Esophagus (tissue), 2 donors: ENCODE data around the gene ALG3. TPM values are rescaled to one million over a fixed set of nuclear protein-coding genes. Genes with fewer than 3 reads are reported as not detected.

Source experiments
- H3K27ac ChIP-seq, 2 donors: one replicate each; pipeline ENCODE4 v1.5.1; 2013; ENCODE audit warnings: low read depth in 2 of 2, mild to moderate bottlenecking in 2 of 2, inconsistent platforms in 1 of 2, low read length in 1 of 2, moderate library complexity in 1 of 2
- H3K27me3 ChIP-seq, 2 donors: one replicate each; pipeline ENCODE4 v1.6.1; 2013; ENCODE audit warnings: low read length in 2 of 2, control low read depth in 1 of 2, mild to moderate bottlenecking in 1 of 2; ENCODE audit not compliant: insufficient read depth in 2 of 2, control insufficient read depth in 1 of 2
- H3K36me3 ChIP-seq, 2 donors: one replicate each; pipeline ENCODE4 v1.6.1; 2013; ENCODE audit warnings: low read length in 1 of 2; ENCODE audit not compliant: control insufficient read depth in 2 of 2, insufficient read depth in 2 of 2
- H3K4me1 ChIP-seq, 2 donors: one replicate each; pipeline ENCODE4 v1.6.1; 2013; ENCODE audit warnings: low read length in 1 of 2; ENCODE audit not compliant: control insufficient read depth in 2 of 2, insufficient read depth in 2 of 2
- H3K4me3 ChIP-seq, 2 donors: one replicate each; pipeline ENCODE4 v1.5.1; 2013; ENCODE audit warnings: low read length in 2 of 2, mild to moderate bottlenecking in 2 of 2, low read depth in 1 of 2, moderate library complexity in 1 of 2
- H3K9me3 ChIP-seq, 2 donors: one replicate each; pipeline ENCODE4 v1.6.1; 2013; ENCODE audit warnings: mild to moderate bottlenecking in 2 of 2, low read depth in 1 of 2, low read length in 1 of 2, moderate library complexity in 1 of 2; ENCODE audit not compliant: control insufficient read depth in 2 of 2, insufficient read depth in 1 of 2
- WGBS, 2 donors: extraction: QIAGEN DNeasy Blood & Tissue Kit; methylation state at CpG; one replicate each; pipeline ENCODE4 v1.1.7; 2013; 5-methylcytosine and 5-hydroxymethylcytosine counted together
- polyA plus RNA-seq, 2 donors: library from polyadenylated mRNA; stranded (reverse); fragments of 200-250 nt; gene quantifications; one replicate each; pipeline ENCODE4 v1.2.3, GENCODE V29; 2013
- donor health status: healthy with polysubstance abuse.
- donor health status: Bipolar disorder and iron deficiency.

ALG3 gene
- polyA plus RNA-seq, 2 donors = 16.4 to 31.0 TPM

DNA sequence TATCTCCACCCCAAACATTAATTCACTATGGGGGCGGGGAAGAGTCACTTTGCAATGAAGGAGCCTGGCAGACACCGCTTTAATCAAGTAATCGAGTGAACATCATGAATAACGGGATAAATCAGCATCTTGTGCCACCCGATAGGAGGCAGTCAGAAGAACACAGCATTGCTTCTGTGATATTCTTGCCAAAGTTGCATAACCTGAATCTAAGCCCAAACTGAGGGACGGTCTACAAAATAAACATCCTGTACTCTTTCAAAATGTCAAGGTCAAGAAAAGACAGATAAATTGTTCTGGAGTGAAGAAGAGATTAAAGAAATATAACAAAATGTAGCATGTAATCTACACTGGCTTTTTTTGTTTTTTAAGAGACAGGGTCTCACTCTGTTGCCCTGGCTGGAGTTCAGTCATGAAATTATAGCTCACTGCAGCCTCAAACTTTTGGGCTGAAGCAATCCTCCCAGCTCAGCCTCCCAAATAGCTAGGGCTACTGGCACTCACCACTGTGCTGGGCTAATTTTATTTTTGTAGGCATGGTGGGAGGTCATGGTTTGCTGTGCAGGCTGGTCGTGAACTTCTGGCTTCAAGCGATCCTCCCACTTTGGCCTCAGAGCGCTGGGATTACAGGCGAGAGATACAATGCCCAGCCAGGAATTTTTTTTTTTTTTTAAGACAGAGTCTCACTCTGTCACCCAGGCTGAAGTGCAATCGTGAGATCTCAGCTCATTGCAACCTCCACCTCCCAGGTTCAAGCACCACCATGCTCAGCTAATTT is 39.4 kb downstream of the ALG3 start:
- no peak overlapping the region for H3K4me3 ChIP-seq
- H3K4me1 ChIP-seq = no peaks in the 10 kb centered on the region
- H3K9me3 ChIP-seq = no peaks in the 10 kb centered on the region
- no peak overlapping the region for H3K27ac ChIP-seq
- no peaks in the 10 kb centered on the region for H3K36me3 ChIP-seq
- 57 to 60% methylated on average over 11 of the region's 11 CpGs for WGBS, 2 donors
- no peaks in the 10 kb centered on the region for H3K27me3 ChIP-seq

DNA sequence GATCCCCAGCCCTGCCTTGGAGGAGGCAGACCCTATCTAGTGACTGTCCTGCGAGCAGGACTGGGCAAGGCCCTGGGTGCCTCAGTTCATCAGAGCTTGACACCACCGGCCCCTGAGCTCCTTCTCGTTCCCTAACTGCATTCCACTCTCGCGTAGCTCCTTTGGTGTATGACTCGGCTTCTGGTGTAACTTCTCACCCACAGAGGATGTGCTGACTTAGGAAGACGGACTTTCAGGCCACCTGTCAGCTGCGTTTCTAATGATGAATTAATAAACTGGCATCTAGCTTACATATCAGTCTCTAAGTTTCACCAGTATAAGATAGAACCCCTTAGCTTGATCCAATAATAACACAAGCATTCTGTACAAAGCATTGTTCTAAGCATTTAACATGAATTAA is 45.2 kb downstream of the ALG3 start:
- Histone ChIP-seq H3K27ac (no peak overlapping the region), H3K36me3 (no peaks in the 10 kb centered on the region), H3K4me1 (no peaks in the 10 kb centered on the region), H3K9me3 (no peaks in the 10 kb centered on the region), H3K4me3 (no peak overlapping the region), H3K27me3 (no peaks in the 10 kb centered on the region)
- WGBS, 2 donors = 78 to 79% methylated on average over 8 of the region's 8 CpGs

DNA sequence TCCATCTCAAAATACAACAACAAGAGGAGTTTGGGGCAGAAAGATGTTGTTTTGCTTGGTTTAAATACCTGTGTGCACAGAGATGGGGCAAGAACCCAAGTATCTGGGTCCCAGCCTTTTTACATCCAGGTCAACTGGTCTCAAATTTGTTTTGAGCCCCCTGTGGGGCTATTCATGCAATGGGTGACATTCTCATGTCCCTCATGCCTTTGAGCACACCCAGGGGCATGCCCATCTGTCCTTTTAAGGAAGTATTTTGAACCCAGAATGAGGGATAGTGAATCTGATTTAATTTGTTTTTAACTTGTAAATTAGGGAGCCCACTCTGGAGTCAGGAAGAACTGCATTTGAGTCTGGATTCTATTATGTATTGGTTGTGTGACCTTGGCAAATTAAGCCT is 47.9 kb downstream of the ALG3 start:
- no peak overlapping the region for H3K27ac ChIP-seq
- H3K27me3 ChIP-seq = no peaks in the 10 kb centered on the region
- H3K4me3 ChIP-seq = no peak overlapping the region
- no peaks in the 10 kb centered on the region for H3K4me1 ChIP-seq
- peaks cover 0 to 6% of the 10 kb centered on the region in 2 donors for H3K36me3 ChIP-seq
- H3K9me3 ChIP-seq = no peaks in the 10 kb centered on the region

DNA sequence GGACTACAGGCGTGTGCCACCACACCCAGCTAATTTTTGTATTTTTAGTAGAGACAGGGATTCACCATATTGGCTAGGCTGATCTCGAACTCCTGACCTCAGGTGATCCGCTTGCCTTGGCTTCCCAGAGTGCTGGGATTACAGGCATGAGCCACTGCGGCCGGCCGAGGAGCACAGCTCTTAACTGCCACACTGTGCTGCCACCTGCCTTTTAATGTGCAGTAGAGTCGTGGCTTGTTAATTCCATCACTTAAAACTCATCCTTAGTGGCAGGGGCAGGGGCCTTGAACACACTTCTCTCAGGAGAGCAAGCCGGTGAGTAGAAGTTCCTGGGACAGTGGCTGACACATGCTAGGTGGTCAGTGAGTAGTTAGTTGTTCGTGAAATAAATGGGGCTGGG is 50.3 kb downstream of the ALG3 start:
- WGBS, 2 donors = 86% methylated on average over 9 of the region's 9 CpGs
- H3K9me3 ChIP-seq = no peaks in the 10 kb centered on the region
- H3K27me3 ChIP-seq = no peaks in the 10 kb centered on the region
- H3K36me3 ChIP-seq = peaks cover 10 to 15% of the 10 kb centered on the region in 2 donors
- no peak overlapping the region for H3K4me3 ChIP-seq
- no peak overlapping the region for H3K27ac ChIP-seq
- H3K4me1 ChIP-seq = no peaks in the 10 kb centered on the region

DNA sequence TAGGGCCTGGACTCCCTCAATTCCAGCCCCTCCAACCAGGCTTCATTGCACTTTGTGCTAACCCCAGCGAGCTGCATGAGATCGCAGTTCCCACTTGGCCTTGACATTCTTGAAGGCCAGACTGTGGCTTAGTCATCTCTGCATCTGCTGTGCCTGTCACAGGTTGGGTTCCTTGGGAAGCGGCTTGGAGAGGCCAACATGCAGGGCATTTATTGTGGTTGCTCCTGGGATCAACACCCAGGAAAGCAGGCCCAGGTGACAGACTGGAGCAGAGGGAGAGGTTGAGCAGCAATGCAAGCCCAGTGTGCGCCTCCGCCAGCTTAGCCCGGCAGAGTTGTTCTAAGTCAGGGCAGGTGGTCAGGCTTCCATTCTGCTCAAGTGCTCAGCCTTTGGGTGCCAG is 52.2 kb downstream of the ALG3 start:
- 89 to 94% methylated on average over 6 of the region's 6 CpGs for WGBS, 2 donors
- H3K9me3 ChIP-seq = no peaks in the 10 kb centered on the region
- no peak overlapping the region for H3K4me3 ChIP-seq
- peaks cover 20 to 29% of the 10 kb centered on the region in 2 donors for H3K36me3 ChIP-seq
- no peaks in the 10 kb centered on the region for H3K4me1 ChIP-seq
- no peak overlapping the region for H3K27ac ChIP-seq
- no peaks in the 10 kb centered on the region for H3K27me3 ChIP-seq

DNA sequence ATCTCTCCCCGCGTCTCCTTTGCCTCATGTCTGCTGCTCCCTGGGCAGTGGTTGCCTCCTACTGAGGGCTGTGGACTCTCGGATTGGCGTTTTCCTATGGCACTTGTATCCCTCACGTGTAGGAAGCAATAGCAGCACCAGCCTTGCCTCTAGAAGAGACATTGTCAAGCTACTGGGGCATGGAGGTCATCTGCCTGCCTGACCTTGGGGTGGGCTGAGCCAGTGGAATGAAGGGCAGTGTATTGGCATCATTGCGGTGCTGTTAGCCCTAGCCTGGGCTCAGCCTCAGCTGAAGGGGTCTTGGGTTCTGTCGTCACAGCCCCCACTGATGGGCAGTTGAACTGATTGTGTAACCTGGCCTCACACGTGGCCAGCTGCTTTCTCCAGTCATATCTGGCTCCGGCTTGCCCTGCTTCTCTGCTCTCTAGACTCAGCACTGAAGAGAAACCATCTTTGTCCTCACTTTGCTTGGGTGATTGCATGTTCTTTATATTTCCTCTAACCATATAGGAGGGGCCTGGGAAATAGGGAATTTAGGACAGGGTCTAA is 54.7 kb downstream of the ALG3 start:
- Histone ChIP-seq H3K36me3 (peaks cover 29 to 44% of the 10 kb centered on the region in 2 donors), H3K9me3 (no peaks in the 10 kb centered on the region), H3K4me3 (no peak overlapping the region), H3K4me1 (no peaks in the 10 kb centered on the region), H3K27me3 (no peaks in the 10 kb centered on the region), H3K27ac (no peak overlapping the region)
- 87% methylated on average over 9 of the region's 9 CpGs for WGBS, 2 donors

DNA sequence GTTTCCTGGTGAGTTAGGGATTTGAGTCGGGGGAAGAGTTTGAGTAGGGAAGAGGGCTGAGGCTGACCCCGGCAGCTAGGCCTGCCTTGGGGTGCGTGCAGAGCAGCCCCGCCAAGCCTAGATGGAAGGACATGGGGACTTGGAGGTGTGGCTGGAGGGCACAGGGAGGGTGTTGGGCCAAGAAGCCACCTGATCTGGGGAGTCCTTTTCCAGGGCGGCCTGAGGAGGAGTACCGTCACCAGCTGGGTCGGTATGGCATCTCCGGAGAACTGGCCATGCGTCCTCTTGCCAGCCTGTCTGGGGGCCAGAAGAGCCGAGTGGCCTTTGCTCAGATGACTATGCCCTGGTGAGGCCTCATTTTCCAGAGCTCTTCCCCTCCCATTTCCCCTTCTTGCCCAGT is 55.9 kb downstream of the ALG3 start:
- peaks cover 36 to 55% of the 10 kb centered on the region in 2 donors for H3K36me3 ChIP-seq
- H3K4me1 ChIP-seq = peaks cover 0 to 3% of the 10 kb centered on the region in 2 donors
- WGBS, 2 donors = 94 to 96% methylated on average over 10 of the region's 10 CpGs
- H3K27me3 ChIP-seq = no peaks in the 10 kb centered on the region
- H3K4me3 ChIP-seq = no peak overlapping the region
- H3K9me3 ChIP-seq = no peaks in the 10 kb centered on the region
- H3K27ac ChIP-seq = no peak overlapping the region

Other genes with a start within 250 kb of the ALG3 start
- gene ABCC5, start 231.1 kb downstream of the ALG3 start, polyA plus RNA-seq = 10 to 100 TPM; 19.2 to 56.0 TPM
- not detected for gene HTR3D, start 217.2 kb downstream of the ALG3 start, polyA plus RNA-seq
- gene HTR3C, start 195.9 kb downstream of the ALG3 start, polyA plus RNA-seq = not detected
- gene HTR3E, start 151.9 kb downstream of the ALG3 start, polyA plus RNA-seq = not detected
- 10 to 100 TPM; 31.0 to 37.7 TPM for gene EIF2B5, start 113.6 kb downstream of the ALG3 start, polyA plus RNA-seq
- 10 to 100 TPM; 27.2 to 31.6 TPM for gene DVL3, start 93.6 kb downstream of the ALG3 start, polyA plus RNA-seq
- gene AP2M1, start 74.1 kb downstream of the ALG3 start, polyA plus RNA-seq = 100 to 1,000 TPM in 1 of 2 donors, 10 to 100 TPM in 1; 94.2 to 210 TPM
- gene ABCF3, start 62.8 kb downstream of the ALG3 start, polyA plus RNA-seq = 10 to 100 TPM; 42.3 to 42.4 TPM
- under 1 TPM; 0.02 to 0.04 TPM for gene VWA5B2, start 19.4 kb downstream of the ALG3 start, polyA plus RNA-seq
- 1 to 10 TPM; 3.5 to 8.6 TPM for gene EEF1AKMT4, start 710 bp upstream of the ALG3 start, polyA plus RNA-seq
- under 1 TPM; 0.06 to 0.12 TPM for gene CAMK2N2, start 12.6 kb upstream of the ALG3 start, polyA plus RNA-seq
- not detected for gene ECE2, start 27.1 kb upstream of the ALG3 start, polyA plus RNA-seq
- gene PSMD2, start 50.3 kb upstream of the ALG3 start, polyA plus RNA-seq = 100 to 1,000 TPM in 1 of 2 donors, 10 to 100 TPM in 1; 50.1 to 156 TPM
- 100 to 1,000 TPM; 222 to 257 TPM for gene EIF4G1, start 65.6 kb upstream of the ALG3 start, polyA plus RNA-seq
- gene FAM131A, start 88.6 kb upstream of the ALG3 start, polyA plus RNA-seq = 1 to 10 TPM; 7.7 to 9.5 TPM
- gene CLCN2, start 112.6 kb upstream of the ALG3 start, polyA plus RNA-seq = 1 to 10 TPM; 3.1 to 5.4 TPM
- 100 to 1,000 TPM in 1 of 2 donors, 10 to 100 TPM in 1; 79.6 to 103 TPM for gene POLR2H, start 112.7 kb upstream of the ALG3 start, polyA plus RNA-seq
- gene THPO, start 129.2 kb upstream of the ALG3 start, polyA plus RNA-seq = under 1 TPM; 0.06 to 0.12 TPM
- 1 to 10 TPM; 2.2 to 3.0 TPM for gene CHRD, start 131.1 kb upstream of the ALG3 start, polyA plus RNA-seq